ENCODE results near the gene SRPK2.
"Not testable (repeated sequence)": the region's sequence is repeated elsewhere in the genome, so short reads cannot be mapped to it uniquely, and the experiment has no call there.

The SRPK2 gene

DNA sequence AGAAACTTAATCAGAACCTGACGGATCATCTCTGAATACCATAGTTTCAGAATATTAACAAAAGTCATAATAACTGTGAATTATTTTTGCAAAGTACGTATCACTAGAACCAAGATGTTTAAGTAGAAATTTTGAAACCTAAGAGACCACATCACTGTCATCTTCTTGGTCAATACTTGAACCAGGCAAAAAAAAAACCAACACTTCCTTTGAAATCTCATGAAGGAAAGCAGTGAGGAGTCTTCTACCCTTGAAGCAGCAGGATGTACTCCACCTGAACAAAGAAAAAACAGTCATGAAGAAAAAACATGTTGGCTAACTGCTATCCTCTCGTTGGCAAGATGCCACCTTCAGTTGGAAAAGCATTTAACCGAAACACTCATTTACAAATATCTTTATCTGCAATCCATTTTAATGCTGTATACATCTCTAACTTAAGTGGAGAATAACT lies 82.4 kb downstream of the SRPK2 start:
- no peak overlapping the region for H4K8ac ChIP-seq (ENCODE audit: low read depth, low read length)
- no peaks in the 10 kb centered on the region for H3K9me3 ChIP-seq (replicated peaks in 1 of 2; ENCODE audit: control insufficient read depth in 2 of 2, insufficient read depth in 1 of 2, low read depth in 1 of 2, low read length in 2 of 2)
- WGBS, 2 donors (ENCODE audit: extremely low coverage in 2 of 2, insufficient read length in 2 of 2, insufficient replicate concordance in 1 of 2), result no CpG with 5 or more reads among the region's 4 CpGs
- H3K9ac ChIP-seq (ENCODE audit: low read depth, low read length, poor library complexity), result no peak overlapping the region
- no peaks in the 10 kb centered on the region for H3K27me3 ChIP-seq (ENCODE audit: control insufficient read depth in 3 of 3, insufficient read depth in 3 of 3, low read depth in 1 of 3, low read length in 3 of 3)
- no peaks in the 10 kb centered on the region for H3K36me3 ChIP-seq (replicated peaks in 1 of 2; ENCODE audit: control insufficient read depth in 2 of 2, insufficient read depth in 2 of 2, low read length in 2 of 2)
- H2BK15ac ChIP-seq (ENCODE audit: low read length), result no peak overlapping the region
- no peak overlapping the region for H3K4ac ChIP-seq (ENCODE audit: low read length)
- H2BK5ac ChIP-seq (ENCODE audit: low read length), result no peak overlapping the region
- H2BK12ac ChIP-seq (ENCODE audit: low read length), result no peak overlapping the region
- no peaks in the 10 kb centered on the region for H3K4me1 ChIP-seq (ENCODE audit: control insufficient read depth in 2 of 2, insufficient read depth in 1 of 2, low read depth in 1 of 2, low read length in 2 of 2)
- no peak overlapping the region for H2AK5ac ChIP-seq (ENCODE audit: low read depth, low read length)
- no peak overlapping the region for H2BK120ac ChIP-seq (ENCODE audit: low read depth, low read length)
- no peak overlapping the region for H3K4me2 ChIP-seq (ENCODE audit: insufficient read depth, low read length, poor library complexity, severe bottlenecking)
- H3K14ac ChIP-seq (ENCODE audit: low read length), result no peak overlapping the region
- no peak overlapping the region for H3K4me3 ChIP-seq (ENCODE audit: low read length in 2 of 2)
- no peak overlapping the region for H4K91ac ChIP-seq (ENCODE audit: low read depth, low read length, poor library complexity)
- H3K23ac ChIP-seq (ENCODE audit: low read depth, low read length, poor library complexity), result no peak overlapping the region
- H3K79me1 ChIP-seq (ENCODE audit: low read depth, low read length), result no peaks in the 10 kb centered on the region
- DNase-seq (ENCODE audit: low spot score), result no peak
- H3K27ac ChIP-seq (replicated peaks; ENCODE audit: low read length), result no peak overlapping the region
- no peak overlapping the region for H3K18ac ChIP-seq (ENCODE audit: low read length)
- no peak overlapping the region for H2AFZ ChIP-seq (ENCODE audit: low read length)

GRCh38 chr7:105305633-105306032 lies 83.1 kb downstream of the SRPK2 start:
- no peak overlapping the region for H2BK5ac ChIP-seq (ENCODE audit: low read length)
- H3K27ac ChIP-seq (replicated peaks; ENCODE audit: low read length), result no peak overlapping the region
- H2AK5ac ChIP-seq (ENCODE audit: low read depth, low read length), result no peak overlapping the region
- no CpG with 5 or more reads among the region's 2 CpGs for WGBS, 2 donors (ENCODE audit: extremely low coverage in 2 of 2, insufficient read length in 2 of 2, insufficient replicate concordance in 1 of 2)
- no peak overlapping the region for H3K14ac ChIP-seq (ENCODE audit: low read length)
- no peak overlapping the region for H3K4me3 ChIP-seq (ENCODE audit: low read length in 2 of 2)
- no peak overlapping the region for H3K23ac ChIP-seq (ENCODE audit: low read depth, low read length, poor library complexity)
- no peak overlapping the region for H2BK15ac ChIP-seq (ENCODE audit: low read length)
- no peak overlapping the region for H4K8ac ChIP-seq (ENCODE audit: low read depth, low read length)
- H2AFZ ChIP-seq (ENCODE audit: low read length), result no peak overlapping the region
- no peak overlapping the region for H4K91ac ChIP-seq (ENCODE audit: low read depth, low read length, poor library complexity)
- no peaks in the 10 kb centered on the region for H3K36me3 ChIP-seq (replicated peaks in 1 of 2; ENCODE audit: control insufficient read depth in 2 of 2, insufficient read depth in 2 of 2, low read length in 2 of 2)
- no peak overlapping the region for H2BK12ac ChIP-seq (ENCODE audit: low read length)
- no peak overlapping the region for H3K4me2 ChIP-seq (ENCODE audit: insufficient read depth, low read length, poor library complexity, severe bottlenecking)
- H3K27me3 ChIP-seq (ENCODE audit: control insufficient read depth in 3 of 3, insufficient read depth in 3 of 3, low read depth in 1 of 3, low read length in 3 of 3), result no peaks in the 10 kb centered on the region
- no peaks in the 10 kb centered on the region for H3K9me3 ChIP-seq (replicated peaks in 1 of 2; ENCODE audit: control insufficient read depth in 2 of 2, insufficient read depth in 1 of 2, low read depth in 1 of 2, low read length in 2 of 2)
- no peak for DNase-seq (ENCODE audit: low spot score)
- H3K18ac ChIP-seq (ENCODE audit: low read length), result no peak overlapping the region
- no peaks in the 10 kb centered on the region for H3K4me1 ChIP-seq (ENCODE audit: control insufficient read depth in 2 of 2, insufficient read depth in 1 of 2, low read depth in 1 of 2, low read length in 2 of 2)
- no peak overlapping the region for H2BK120ac ChIP-seq (ENCODE audit: low read depth, low read length)
- H3K4ac ChIP-seq (ENCODE audit: low read length), result no peak overlapping the region
- no peak overlapping the region for H3K9ac ChIP-seq (ENCODE audit: low read depth, low read length, poor library complexity)
- no peaks in the 10 kb centered on the region for H3K79me1 ChIP-seq (ENCODE audit: low read depth, low read length)

DNA sequence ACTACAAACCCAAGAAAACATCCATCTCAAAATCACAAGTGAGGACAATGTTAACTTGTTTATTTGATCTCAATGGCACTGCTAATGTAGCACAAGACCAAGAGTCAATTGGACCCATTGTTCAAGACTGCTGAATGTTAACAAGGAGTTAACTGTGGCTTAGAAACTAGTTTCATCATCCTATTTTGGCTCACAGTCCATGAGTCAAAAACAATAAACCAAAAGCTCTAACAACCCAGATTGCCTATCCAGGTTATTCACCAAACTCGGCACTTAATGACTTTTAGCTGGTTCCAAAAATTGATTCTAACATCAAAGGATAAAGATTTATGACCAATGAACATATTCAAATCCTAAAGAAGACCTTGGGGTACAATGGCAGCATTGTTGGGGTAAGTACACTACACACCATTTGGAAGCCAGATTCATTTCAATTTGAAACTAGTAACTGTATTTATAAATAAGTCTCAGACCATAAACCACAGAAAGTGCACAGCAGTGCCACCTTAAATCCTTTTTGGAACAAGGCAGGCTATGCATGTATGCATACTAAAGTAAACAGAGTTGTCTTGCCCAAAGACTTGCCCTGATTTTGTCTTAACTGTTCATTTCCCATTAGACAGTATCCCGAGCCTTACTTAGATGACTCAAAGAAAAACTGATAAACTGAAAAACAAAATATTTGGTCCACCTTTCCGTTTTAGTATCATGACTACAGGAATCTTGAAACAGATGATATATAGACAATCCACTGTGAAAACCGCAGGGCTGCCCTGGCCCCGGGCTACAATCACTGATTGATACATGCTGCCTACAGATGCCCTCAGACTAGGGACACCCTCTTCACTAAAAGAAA lies 84.5 kb downstream of the SRPK2 start:
- Histone ChIP-seq H3K14ac (ENCODE audit: low read length) (no peak overlapping the region), H2AK5ac (ENCODE audit: low read depth, low read length) (no peak overlapping the region), H2BK5ac (ENCODE audit: low read length) (no peak overlapping the region), H2AFZ (ENCODE audit: low read length) (no peak overlapping the region), H3K4me2 (ENCODE audit: insufficient read depth, low read length, poor library complexity, severe bottlenecking) (no peak overlapping the region), H3K9me3 (replicated peaks in 1 of 2; ENCODE audit: control insufficient read depth in 2 of 2, insufficient read depth in 1 of 2, low read depth in 1 of 2, low read length in 2 of 2) (no peaks in the 10 kb centered on the region), H3K4ac (ENCODE audit: low read length) (no peak overlapping the region), H3K9ac (ENCODE audit: low read depth, low read length, poor library complexity) (no peak overlapping the region), H3K23ac (ENCODE audit: low read depth, low read length, poor library complexity) (no peak overlapping the region), H3K36me3 (replicated peaks in 1 of 2; ENCODE audit: control insufficient read depth in 2 of 2, insufficient read depth in 2 of 2, low read length in 2 of 2) (no peaks in the 10 kb centered on the region), H3K4me1 (ENCODE audit: control insufficient read depth in 2 of 2, insufficient read depth in 1 of 2, low read depth in 1 of 2, low read length in 2 of 2) (no peaks in the 10 kb centered on the region), H3K79me1 (ENCODE audit: low read depth, low read length) (no peaks in the 10 kb centered on the region), H2BK12ac (ENCODE audit: low read length) (no peak overlapping the region), H4K91ac (ENCODE audit: low read depth, low read length, poor library complexity) (no peak overlapping the region), H3K27ac (replicated peaks; ENCODE audit: low read length) (no peak overlapping the region), H3K18ac (ENCODE audit: low read length) (no peak overlapping the region), H4K8ac (ENCODE audit: low read depth, low read length) (no peak overlapping the region), H3K27me3 (ENCODE audit: control insufficient read depth in 3 of 3, insufficient read depth in 3 of 3, low read depth in 1 of 3, low read length in 3 of 3) (no peaks in the 10 kb centered on the region), H2BK120ac (ENCODE audit: low read depth, low read length) (no peak overlapping the region), H2BK15ac (ENCODE audit: low read length) (no peak overlapping the region), H3K4me3 (ENCODE audit: low read length in 2 of 2) (no peak overlapping the region)
- no peak for DNase-seq (ENCODE audit: low spot score)
- no CpG with 5 or more reads among the region's 5 CpGs for WGBS, 2 donors (ENCODE audit: extremely low coverage in 2 of 2, insufficient read length in 2 of 2, insufficient replicate concordance in 1 of 2)

DNA sequence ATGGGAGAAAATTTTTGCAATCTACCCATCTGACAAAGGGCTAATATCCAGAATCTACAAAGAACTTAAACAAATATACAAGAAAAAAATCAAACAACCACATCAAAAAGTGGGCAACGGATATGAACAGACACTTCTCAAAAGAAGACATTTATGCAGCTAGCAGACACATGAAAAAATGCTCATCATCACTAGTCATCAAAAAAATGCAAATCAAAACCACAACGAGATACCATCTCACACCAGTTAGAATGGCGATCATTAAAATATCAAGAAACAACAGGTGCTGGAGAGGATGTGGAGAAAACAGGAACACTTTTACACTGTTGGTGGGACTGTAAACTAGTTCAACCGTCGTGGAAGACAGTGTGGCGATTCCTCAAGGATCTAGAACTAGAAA lies 88.1 kb downstream of the SRPK2 start:
- WGBS, 2 donors (ENCODE audit: extremely low coverage in 2 of 2, insufficient read length in 2 of 2, insufficient replicate concordance in 1 of 2), result no CpG with 5 or more reads among the region's 6 CpGs
- H3K4ac ChIP-seq (ENCODE audit: low read length); H3K27me3 ChIP-seq (ENCODE audit: control insufficient read depth in 3 of 3, insufficient read depth in 3 of 3, low read depth in 1 of 3, low read length in 3 of 3); H2AK5ac ChIP-seq (ENCODE audit: low read depth, low read length); H2BK15ac ChIP-seq (ENCODE audit: low read length); H3K4me3 ChIP-seq (ENCODE audit: low read length in 2 of 2); H2BK120ac ChIP-seq (ENCODE audit: low read depth, low read length); H3K23ac ChIP-seq (ENCODE audit: low read depth, low read length, poor library complexity); H3K27ac ChIP-seq (replicated peaks; ENCODE audit: low read length); H4K91ac ChIP-seq (ENCODE audit: low read depth, low read length, poor library complexity); H2BK12ac ChIP-seq (ENCODE audit: low read length); H3K18ac ChIP-seq (ENCODE audit: low read length); H3K9me3 ChIP-seq (replicated peaks in 1 of 2; ENCODE audit: control insufficient read depth in 2 of 2, insufficient read depth in 1 of 2, low read depth in 1 of 2, low read length in 2 of 2); H3K4me2 ChIP-seq (ENCODE audit: insufficient read depth, low read length, poor library complexity, severe bottlenecking); H4K8ac ChIP-seq (ENCODE audit: low read depth, low read length); H3K36me3 ChIP-seq (replicated peaks in 1 of 2; ENCODE audit: control insufficient read depth in 2 of 2, insufficient read depth in 2 of 2, low read length in 2 of 2); H2BK5ac ChIP-seq (ENCODE audit: low read length); H3K9ac ChIP-seq (ENCODE audit: low read depth, low read length, poor library complexity); DNase-seq (ENCODE audit: low spot score); H3K79me1 ChIP-seq (ENCODE audit: low read depth, low read length); H3K4me1 ChIP-seq (ENCODE audit: control insufficient read depth in 2 of 2, insufficient read depth in 1 of 2, low read depth in 1 of 2, low read length in 2 of 2); H2AFZ ChIP-seq (ENCODE audit: low read length); H3K14ac ChIP-seq (ENCODE audit: low read length): not testable (repeated sequence)

All from neuronal stem cell (in vitro differentiated cells).